ENCODE results near the gene RASAL1. TPM values are rescaled to one million over a fixed set of nuclear protein-coding genes. Genes with fewer than 3 reads are reported as not detected.

The RASAL1 gene
- total RNA-seq = not detected in 2 replicates

GRCh38 chr12:113135178-113136127 is at the start of gene RASAL1:
RASAL1 (minus strand) TSS chr12:113135761; CDS start chr12:113135462, 299 bp downstream.

GRCh38 chr12:113149361-113150150 is 14.0 kb upstream of the RASAL1 start, which contains the start of gene CFAP73:
CFAP73 (plus strand) TSS chr12:113149724; CDS start chr12:113149858, 134 bp downstream.

GRCh38 chr12:113056631-113057488 is 78.7 kb downstream of the RASAL1 start, which contains the start of gene DTX1:
DTX1 (plus strand) TSS chr12:113056730; CDS start chr12:113058193, 1,463 bp downstream.

Other genes with a start within 250 kb of the RASAL1 start
- 7.1 and 31.3 TPM in 2 replicates for gene OAS1, start 228.8 kb downstream of the RASAL1 start, total RNA-seq
- 15.1 and 18.8 TPM in 2 replicates for gene OAS3, start 197.3 kb downstream of the RASAL1 start, total RNA-seq
- gene OAS2, start 157.2 kb downstream of the RASAL1 start, total RNA-seq = 16.5 and 19.6 TPM in 2 replicates
- 0.16 and 1.2 TPM in 2 replicates for gene DTX1, start 79.0 kb downstream of the RASAL1 start, total RNA-seq
- gene CFAP73, start 14.0 kb upstream of the RASAL1 start, total RNA-seq = not detected in 2 replicates
- gene DDX54, start 49.7 kb upstream of the RASAL1 start, total RNA-seq = 36.3 and 41.4 TPM in 2 replicates
- 12.8 and 15.0 TPM in 2 replicates for gene RITA1, start 50.0 kb upstream of the RASAL1 start, total RNA-seq
- gene TPCN1, start 85.7 kb upstream of the RASAL1 start, total RNA-seq = 4.9 and 11.8 TPM in 2 replicates
- 14.2 and 19.2 TPM in 2 replicates for gene SLC8B1, start 199.3 kb upstream of the RASAL1 start, total RNA-seq
- gene PLBD2, start 222.8 kb upstream of the RASAL1 start, total RNA-seq = 16.8 and 28.0 TPM in 2 replicates